Esophagus squamous epithelium (tissue), 5 donors: ENCODE results near the gene ZCCHC17. TPM values are rescaled to one million over a fixed set of nuclear protein-coding genes. Genes with fewer than 3 reads are reported as not detected.

Experiments used
- DNase-seq: peaks from one replicate; lab custom pipeline; 2025; lab: John Stamatoyannopoulos, UW
- H3K27ac ChIP-seq, 4 donors: fragments of 200-600 bp; sonication (generic); one replicate each; pipeline ENCODE4 v1.5.1; 2016 to 2019; ENCODE audit warnings: mild to moderate bottlenecking in 1 of 4
- H3K27me3 ChIP-seq, 4 donors: fragments of 200-600 bp; sonication (generic); 1 replicate in 3 of 4; 2 replicates in 1 of 4; pipeline versions ENCODE4 v1.5.1 to v1.6.0; 2017 to 2021; ENCODE audit warnings: antibody characterized with exemption in 1 of 4
- H3K36me3 ChIP-seq, 3 donors: fragments of 200-600 bp; sonication (generic); one replicate each; pipeline ENCODE4 v1.5.1; 2016 to 2019
- H3K4me1 ChIP-seq, 3 donors: fragments of 200-600 bp; sonication (generic); one replicate each; pipeline ENCODE4 v1.5.1; 2017 to 2019
- H3K4me3 ChIP-seq, 4 donors: fragments of 200-600 bp; sonication (generic); 1 replicate in 3 of 4; 2 replicates in 1 of 4; pipeline ENCODE4 v1.5.1; 2016 to 2019; ENCODE audit warnings: mild to moderate bottlenecking in 2 of 4, moderate library complexity in 1 of 4
- H3K9me3 ChIP-seq, 3 donors: fragments of 200-600 bp; sonication (generic); one replicate each; pipeline ENCODE4 v1.5.1; 2016 to 2019
- CTCF ChIP-seq, 6 experiments: fragments of 450-650 bp in 4 of 6; fragments of 200-600 bp in 2 of 6; sonication (generic) in 2 of 6; IDR thresholded peaks; one replicate each; pipeline ENCODE4 v1.5.1; 2016 to 2019; ENCODE audit warnings: antibody characterized with exemption in 6 of 6, mild to moderate bottlenecking in 4 of 6, moderate library complexity in 4 of 6
- POLR2A ChIP-seq, 4 donors: fragments of 450-650 bp; IDR thresholded peaks; one replicate each; pipeline ENCODE4 v1.6.1; 2017; ENCODE audit warnings: antibody characterized with exemption in 4 of 4, mild to moderate bottlenecking in 4 of 4, moderate library complexity in 3 of 4
- WGBS, 2 donors: methylation state at CpG; one replicate each; pipeline ENCODE4 v1.1.5; 2018; 5-methylcytosine and 5-hydroxymethylcytosine counted together
- intact Hi-C: fragments of 100-400 bp; cut with DNase I; formaldehyde crosslinking; loops from one replicate; pipeline ENCODE4 v1.15.0; 2022
- total RNA-seq, 4 donors: library from RNA; depleted of rRNA; stranded (reverse); fragments of >200 nt; gene quantifications; one replicate each; pipeline ENCODE4 v1.1.0, GENCODE V29; 2016
- donor health status: DM: yes; HTN: yes; CAD: no.

ZCCHC17 gene
- total RNA-seq, 4 donors from 2014 or later = 11.5 to 22.5 (median 18.6) TPM

- no peak for TF ChIP-seq CTCF (IDR thresholded peaks at IDR 0.05)
- no peak for TF ChIP-seq POLR2A (IDR thresholded peaks at IDR 0.05)
- Histone ChIP-seq H3K4me3 (no peak overlapping the region), H3K27ac (no peak overlapping the region), H3K9me3 (no peaks in the 10 kb centered on the region), H3K4me1 (peaks cover 0 to 18% (median 3%) of the 10 kb centered on the region in 3 donors), H3K27me3 (no peaks in the 10 kb centered on the region), H3K36me3 (no peaks in the 10 kb centered on the region)
- DNase-seq = no peak
- intact Hi-C loops = no loop called here
- 45 to 53% methylated on average over 2 of the region's 2 CpGs for WGBS, 2 donors
These were observed 104.4 kb downstream of the ZCCHC17 start for GRCh38 chr1:31401241-31401640.

- intact Hi-C loops = no loop called here
- no peak for DNase-seq
- Histone ChIP-seq H3K9me3 (no peaks in the 10 kb centered on the region), H3K27me3 (peaks cover 0 to 18% (median 0%) of the 10 kb centered on the region in 4 donors), H3K4me3 (no peak overlapping the region), H3K27ac (no peak overlapping the region), H3K36me3 (no peaks in the 10 kb centered on the region), H3K4me1 (peaks cover 0 to 9% (median 0%) of the 10 kb centered on the region in 3 donors)
- TF ChIP-seq CTCF (IDR thresholded peaks at IDR 0.05) (no peak), POLR2A (IDR thresholded peaks at IDR 0.05) (no peak)
- 55 to 66% methylated on average over 3 to 6 of the region's 6 CpGs for WGBS, 2 donors
These were observed 108.9 kb downstream of the ZCCHC17 start for GRCh38 chr1:31405578-31406245.

GRCh38 chr1:31407029-31407626 is 110.3 kb downstream of the ZCCHC17 start:
- Histone ChIP-seq H3K4me1 (peaks cover 0 to 10% (median 0%) of the 10 kb centered on the region in 3 donors), H3K36me3 (no peaks in the 10 kb centered on the region), H3K27ac (no peak overlapping the region), H3K9me3 (no peaks in the 10 kb centered on the region), H3K27me3 (peaks cover 0 to 31% (median 0%) of the 10 kb centered on the region in 4 donors), H3K4me3 (no peak overlapping the region)
- no peak for TF ChIP-seq CTCF (IDR thresholded peaks at IDR 0.05)
- TF ChIP-seq POLR2A (IDR thresholded peaks at IDR 0.05) = no peak
- 71 to 82% methylated on average over 12 of the region's 18 CpGs for WGBS, 2 donors
- no peak for DNase-seq
- intact Hi-C loops = no loop called here

- Histone ChIP-seq H3K27ac (no peak overlapping the region), H3K4me3 (no peak overlapping the region), H3K36me3 (no peaks in the 10 kb centered on the region), H3K4me1 (peaks cover 8 to 23% (median 9%) of the 10 kb centered on the region in 3 donors), H3K9me3 (no peaks in the 10 kb centered on the region), H3K27me3 (peaks cover 0 to 38% (median 0%) of the 10 kb centered on the region in 4 donors)
- 43 to 68% methylated on average over 4 of the region's 5 CpGs for WGBS, 2 donors
- no peak for DNase-seq
- intact Hi-C loops = no loop called here
- no peak for TF ChIP-seq CTCF (IDR thresholded peaks at IDR 0.05)
- no peak for TF ChIP-seq POLR2A (IDR thresholded peaks at IDR 0.05)
These were observed 112.0 kb downstream of the ZCCHC17 start for GRCh38 chr1:31408788-31409318.
